Stimulated activated naive CD4-positive, alpha-beta T cell (primary cell): ENCODE results near the gene PIK3R2.
"Not testable (repeated sequence)": the region's sequence is repeated elsewhere in the genome, so short reads cannot be mapped to it uniquely, and the experiment has no call there.

Experiments used
- DNase-seq, 6 experiments: peaks; one replicate each; lab custom pipeline; 2025; lab: John Stamatoyannopoulos, UW

The PIK3R2 gene

GRCh38 chr19:18152817-18153555 lies at the start of gene PIK3R2:
Gene PIK3R2 (plus strand): TSS chr19:18153163. CDS start chr19:18155880, 2,717 bp downstream.
- DNase-seq = peak; percentile 99 to 100 (median 99)

- DNase-seq = no peak
Measured at GRCh38 chr19:18104793-18105131, 48.2 kb upstream of the PIK3R2 start.

DNA sequence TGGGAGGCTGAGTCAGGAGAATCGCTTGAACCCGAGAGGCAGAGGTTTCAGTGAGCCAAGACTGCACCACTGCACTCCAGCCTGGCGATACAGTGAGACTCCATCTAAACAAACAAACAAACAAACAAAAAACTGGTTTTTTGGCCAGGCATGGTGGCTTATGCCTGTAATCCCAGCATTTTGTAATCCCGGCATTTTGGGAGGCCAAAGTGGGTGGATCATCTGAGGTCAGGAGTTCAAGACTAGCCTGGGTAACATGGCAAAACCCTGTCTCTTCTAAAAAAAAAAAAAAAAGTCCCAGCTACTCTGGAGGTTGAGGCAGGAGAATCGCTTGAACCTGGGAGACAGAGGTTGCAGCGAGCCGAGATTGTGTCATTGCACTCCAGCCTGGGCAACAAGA lies 47.7 kb upstream of the PIK3R2 start:
- DNase-seq = not testable (repeated sequence)

DNA sequence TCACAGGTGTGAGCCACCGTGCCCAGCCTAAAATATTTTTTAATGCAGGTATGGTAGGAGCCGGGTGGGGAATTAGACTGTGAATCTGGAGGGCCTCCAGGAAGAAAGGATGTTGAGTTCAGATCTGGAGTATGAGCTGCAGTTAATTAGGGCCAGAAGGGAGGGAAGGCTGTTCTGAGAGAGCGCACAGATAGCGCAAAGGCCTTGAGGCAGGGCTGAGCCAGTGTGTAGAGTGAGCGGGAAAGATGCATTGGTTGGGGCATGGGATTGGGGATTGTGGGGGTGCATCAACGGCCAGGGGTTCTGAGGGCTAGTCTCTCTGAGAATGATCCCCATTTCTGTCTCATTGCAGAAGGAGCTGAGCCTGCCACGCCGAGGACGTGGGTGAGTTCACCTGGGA lies 45.7 kb upstream of the PIK3R2 start:
- DNase-seq = no peak

GRCh38 chr19:18108897-18109296 lies 44.1 kb upstream of the PIK3R2 start:
- DNase-seq = no peak

GRCh38 chr19:18109341-18109732 lies 43.6 kb upstream of the PIK3R2 start:
- no peak for DNase-seq

DNA sequence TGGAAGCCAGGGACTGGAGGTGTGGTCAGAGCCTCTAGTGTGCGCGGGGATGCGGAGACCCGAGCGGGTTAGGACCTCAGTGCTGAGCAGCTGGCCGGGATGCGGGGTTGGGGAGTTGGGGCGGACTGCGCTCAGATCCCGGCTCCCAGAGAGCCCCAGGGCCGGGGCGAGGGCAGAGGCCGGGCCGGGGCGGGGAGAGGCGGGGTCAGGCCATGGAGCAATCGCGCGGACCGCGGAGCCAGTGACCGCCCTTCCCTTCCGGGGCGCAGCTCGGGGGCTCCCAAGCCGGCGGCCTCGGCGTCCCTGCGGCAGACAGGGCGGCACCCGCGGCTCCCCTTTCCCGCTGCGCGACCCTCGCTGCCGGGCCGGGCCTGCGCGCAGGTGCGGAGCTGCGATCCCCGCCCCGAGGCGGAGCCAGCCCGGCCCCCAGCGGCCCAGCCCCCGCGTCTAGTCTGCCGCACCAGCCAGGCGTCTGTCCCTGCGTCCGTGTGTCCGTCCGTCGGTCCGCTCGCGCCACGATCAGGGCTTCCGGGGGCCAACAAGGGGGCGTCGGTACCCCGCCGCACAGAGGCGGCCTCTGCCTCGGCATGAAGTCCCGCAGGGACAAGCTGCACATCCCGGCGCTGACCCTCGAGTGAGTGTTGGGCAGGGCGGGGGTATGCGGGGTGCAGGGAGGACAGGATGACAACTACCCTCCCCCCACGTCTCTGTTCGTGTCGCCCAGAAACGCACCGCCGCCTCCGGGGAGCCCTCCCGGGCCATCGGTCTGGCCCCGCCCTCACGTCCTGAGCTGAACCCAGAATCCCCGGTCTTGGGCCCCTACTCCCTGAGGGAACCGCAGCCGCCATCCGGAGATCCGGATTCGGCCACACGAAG lies 43.0 kb upstream of the PIK3R2 start:
- DNase-seq = peak in 5 of 6 experiments; percentile 22 to 43 (median 30)

DNA sequence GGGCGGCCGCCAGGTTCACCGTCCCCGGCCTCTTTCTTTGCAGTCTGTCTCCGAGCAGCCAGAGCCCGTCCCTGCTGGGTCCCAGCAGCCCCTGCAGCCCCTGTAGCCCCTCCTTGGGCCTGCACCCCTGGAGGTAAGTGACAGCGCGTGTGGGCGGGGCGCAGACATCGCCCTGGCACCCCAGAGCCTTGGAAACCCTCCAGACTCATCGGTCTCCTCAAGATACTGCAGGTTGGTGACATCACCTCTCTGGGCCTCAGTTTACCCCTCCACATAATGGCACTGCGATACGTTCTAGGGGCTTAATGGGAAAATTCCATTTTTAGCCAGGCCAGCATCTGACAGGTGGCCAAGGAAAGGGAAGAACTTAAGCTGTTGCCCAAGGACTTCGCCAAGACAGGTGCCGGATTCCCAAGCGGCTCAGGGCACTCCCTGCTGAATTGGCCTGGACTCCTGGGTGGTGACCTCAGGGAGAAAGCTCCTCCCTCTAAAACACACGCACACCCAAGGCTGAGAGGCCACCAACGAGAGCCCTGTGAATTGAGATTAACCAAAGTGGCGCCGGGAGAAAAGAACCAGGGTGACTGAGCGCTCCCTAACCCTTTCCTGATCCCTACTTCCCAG lies 42.2 kb upstream of the PIK3R2 start:
- DNase-seq = no peak

GRCh38 chr19:18112989-18113478 lies 39.9 kb upstream of the PIK3R2 start:
- peak; percentile 47 to 72 (median 62) for DNase-seq

GRCh38 chr19:18113827-18114226 lies 39.1 kb upstream of the PIK3R2 start:
- DNase-seq = no peak

DNA sequence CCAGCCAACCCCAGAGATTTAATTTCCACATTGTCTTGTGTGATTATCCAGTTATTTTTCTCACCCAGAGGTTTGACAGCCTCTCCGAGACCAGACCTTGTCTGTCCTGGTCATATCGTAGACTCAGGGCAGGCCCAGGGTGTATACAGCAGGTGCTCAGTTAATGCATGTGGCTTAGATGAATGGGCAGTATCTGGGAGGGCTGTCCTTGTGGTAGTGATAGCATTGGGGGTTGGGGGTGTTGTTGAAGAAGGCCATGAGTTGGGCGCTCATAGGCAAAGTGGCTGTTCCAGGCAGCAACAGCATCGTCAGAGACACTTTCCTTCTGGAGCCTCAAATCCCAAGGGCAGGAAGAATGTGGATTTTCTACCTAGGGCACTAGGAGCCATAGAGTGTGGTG lies 38.5 kb upstream of the PIK3R2 start:
- no peak for DNase-seq

GRCh38 chr19:18117364-18117691 lies 35.6 kb upstream of the PIK3R2 start:
- no peak for DNase-seq

DNA sequence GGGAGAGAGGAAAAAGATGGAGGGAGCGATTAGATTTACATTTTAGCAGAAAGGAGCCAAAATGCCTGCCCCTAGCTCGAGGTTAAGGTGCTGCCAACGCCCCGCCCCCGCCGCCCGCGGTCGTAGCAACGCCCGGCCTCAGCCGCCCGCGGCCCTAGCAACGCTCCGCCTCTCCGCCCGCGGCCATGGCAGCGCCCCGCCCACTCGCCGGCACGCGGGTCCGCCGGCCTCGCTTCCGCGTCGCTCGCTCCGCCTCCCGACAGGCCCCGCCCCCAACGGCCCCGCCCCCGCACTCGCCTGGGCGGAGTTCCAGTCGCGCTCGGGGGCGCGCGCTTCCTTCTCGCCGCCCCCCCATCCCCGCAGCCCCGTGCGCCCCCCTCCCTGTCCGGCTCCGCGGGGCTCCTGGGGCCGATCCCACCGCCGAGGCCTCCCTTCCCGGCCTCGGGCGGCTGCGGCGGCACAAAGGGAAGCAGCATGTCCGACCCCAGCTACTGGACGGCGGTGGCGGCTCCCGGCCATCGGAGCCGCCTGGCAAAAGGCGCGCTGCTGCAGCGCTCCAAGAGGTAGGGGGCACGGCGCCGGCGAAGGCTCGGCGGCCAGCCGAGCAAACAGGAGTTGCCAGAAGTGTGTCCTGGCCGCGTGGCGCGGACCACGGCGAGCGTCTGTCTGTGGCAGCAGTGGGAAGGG lies 35.1 kb upstream of the PIK3R2 start:
- peak; percentile 87 to 96 (median 94) for DNase-seq

GRCh38 chr19:18118420-18119012 lies 34.4 kb upstream of the PIK3R2 start:
- DNase-seq = peak in 1 of 6 experiments; percentile 47

DNA sequence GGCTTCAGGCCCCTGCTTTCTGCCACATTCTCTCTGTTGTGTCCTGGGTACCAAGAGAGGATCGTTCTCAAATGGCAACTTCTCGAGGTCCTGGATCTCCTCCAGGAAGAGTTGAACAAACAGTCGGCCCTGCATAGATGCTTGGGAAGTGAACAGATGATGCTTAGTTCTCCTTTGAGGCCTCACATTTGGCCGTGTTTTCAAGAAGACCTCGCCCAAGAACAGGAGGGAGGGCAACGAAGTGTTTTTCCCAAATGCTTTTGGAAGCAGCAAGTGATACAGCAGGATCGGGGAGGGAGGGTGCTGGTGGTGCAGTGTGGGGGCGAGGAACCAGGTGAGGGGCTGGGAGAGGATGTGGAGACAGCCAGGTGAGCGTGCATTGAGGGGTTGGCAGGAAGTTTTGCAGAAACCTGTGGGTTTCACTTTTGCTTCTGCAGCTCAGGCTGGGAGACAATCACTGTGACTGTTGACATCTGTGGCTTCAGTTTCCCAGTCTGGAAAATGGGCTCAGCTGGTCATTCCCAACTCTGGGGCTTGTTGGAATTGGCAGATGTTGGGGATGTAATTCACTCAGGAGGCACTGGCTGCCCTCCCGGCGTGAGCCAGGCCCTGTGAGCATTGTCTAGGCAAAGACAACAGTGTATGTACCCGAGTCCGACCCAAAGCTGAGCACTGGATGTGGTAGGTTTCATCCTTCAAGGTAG lies 33.8 kb upstream of the PIK3R2 start:
- peak; percentile 34 to 79 (median 56) for DNase-seq

- DNase-seq = peak; percentile 32 to 63 (median 56)
Measured at GRCh38 chr19:18119717-18120105, 33.3 kb upstream of the PIK3R2 start.

DNA sequence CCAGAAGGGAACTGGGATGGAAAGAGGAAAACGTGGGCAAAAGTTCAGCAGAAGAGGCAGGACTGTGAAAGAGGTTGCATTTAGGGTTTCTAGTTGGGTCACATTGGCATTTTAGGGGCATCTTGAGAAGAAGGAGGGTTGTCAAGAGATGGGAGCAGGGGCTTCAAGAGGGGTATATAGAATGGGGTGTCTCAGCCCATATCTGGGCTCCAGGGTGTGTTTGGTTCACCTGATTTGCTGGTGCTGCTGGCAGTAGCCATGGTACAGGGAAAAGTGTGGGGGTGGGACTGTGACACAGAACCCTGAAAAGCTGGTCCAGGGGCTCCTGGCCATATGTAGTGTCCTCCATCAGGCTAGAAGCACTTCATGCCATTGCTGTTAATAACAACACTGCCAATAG lies 32.8 kb upstream of the PIK3R2 start:
- DNase-seq = no peak

DNA sequence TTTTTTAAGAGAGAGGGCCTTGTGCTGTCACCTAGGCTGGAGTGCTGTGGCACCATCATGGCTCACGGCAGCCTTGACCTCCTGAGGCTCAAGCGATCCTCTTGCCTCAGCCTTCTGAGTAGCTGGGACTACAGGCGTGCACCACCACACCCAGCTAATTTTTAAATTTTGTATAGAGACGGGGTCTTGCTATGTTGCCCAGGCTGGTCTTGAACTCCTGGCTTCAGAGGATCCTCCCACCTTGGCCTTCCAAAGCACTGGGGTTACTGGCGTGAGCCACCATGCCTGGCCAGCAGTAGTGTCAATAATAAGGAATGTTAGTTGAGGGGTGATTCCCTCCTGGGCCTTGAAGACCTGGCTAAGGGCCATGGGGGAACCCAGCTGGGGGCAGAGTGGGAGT lies 31.8 kb upstream of the PIK3R2 start:
- no peak for DNase-seq

GRCh38 chr19:18122424-18122823 lies 30.5 kb upstream of the PIK3R2 start:
- DNase-seq = no peak

DNA sequence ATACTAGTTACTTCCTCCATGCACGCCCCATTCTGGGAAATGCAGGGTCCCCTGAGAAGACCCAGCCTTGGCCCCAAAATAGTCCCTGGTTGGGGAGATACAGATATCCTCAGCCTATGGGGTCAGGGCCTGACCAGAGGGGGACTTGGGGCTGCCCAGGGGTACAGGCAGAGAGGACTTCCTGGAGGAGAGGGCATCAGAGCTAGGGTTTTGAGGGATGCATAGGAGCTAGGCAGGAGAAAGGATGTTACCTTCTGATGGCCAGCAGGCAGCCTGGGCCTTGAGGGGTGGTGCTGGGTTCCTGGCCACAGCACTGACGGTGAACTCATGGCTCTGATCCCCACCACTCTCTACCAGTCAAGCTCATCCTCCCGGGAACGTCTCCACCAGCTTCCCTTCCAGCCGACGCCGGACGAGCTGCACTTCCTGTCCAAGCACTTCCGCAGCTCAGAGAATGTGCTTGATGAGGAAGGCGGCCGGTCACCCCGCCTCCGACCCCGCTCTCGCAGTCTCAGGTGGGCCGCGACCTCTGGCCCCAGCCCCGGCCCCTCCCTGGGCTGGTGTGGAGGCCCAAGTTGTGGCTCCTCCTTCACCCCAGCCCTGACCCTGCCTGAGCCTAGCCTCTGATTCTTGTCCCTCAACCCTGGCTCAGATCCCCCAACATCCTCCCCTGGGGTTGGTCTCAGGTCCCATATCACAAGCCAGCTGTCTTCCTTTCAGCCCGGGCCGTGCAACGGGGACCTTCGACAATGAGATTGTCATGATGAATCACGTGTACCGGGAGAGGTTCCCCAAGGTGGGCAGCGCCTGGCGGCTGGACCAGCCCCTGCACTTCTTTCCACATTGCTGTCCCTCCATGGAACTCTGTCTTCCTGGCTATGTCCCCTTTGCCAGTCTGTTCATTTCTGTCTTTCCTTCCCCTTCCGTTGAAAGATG lies 29.8 kb upstream of the PIK3R2 start:
- no peak for DNase-seq
